Endothelial cell of umbilical vein (primary cell): ENCODE data around the gene TMEM208.

Source experiments
- CTCF ChIP-seq, 2 donors: IDR thresholded peaks; 1 replicate in 1 of 2; 2 replicates in 1 of 2; pipeline ENCODE4 v1.5.1; 2011; ENCODE audit warnings: low read length in 2 of 2, mild to moderate bottlenecking in 2 of 2, moderate library complexity in 2 of 2, control low read depth in 1 of 2, inconsistent platforms in 1 of 2, low read depth in 1 of 2; ENCODE audit not compliant: insufficient read depth in 1 of 2; ENCODE audit errors: extremely low read depth in 1 of 2
- EZH2 ChIP-seq: IDR thresholded peaks from 2 replicates; pipeline ENCODE4 v1.6.1; 2012; ENCODE audit warnings: borderline replicate concordance, low read depth, mild to moderate bottlenecking, moderate library complexity, low read length, inconsistent platforms; ENCODE audit not compliant: severe bottlenecking
- JUN ChIP-seq: IDR thresholded peaks from 2 replicates; pipeline ENCODE4 v1.6.1; 2011; ENCODE audit warnings: borderline replicate concordance, low read depth; ENCODE audit not compliant: insufficient read length, insufficient read depth
- MAX ChIP-seq: IDR thresholded peaks from 2 replicates; pipeline ENCODE4 v1.6.1; 2011; ENCODE audit not compliant: insufficient read depth, insufficient read length
- POLR2A ChIP-seq: IDR thresholded peaks from 2 replicates; pipeline ENCODE4 v1.6.1; 2012; ENCODE audit warnings: low read depth, mild to moderate bottlenecking, control low read depth, low read length
- POLR2AphosphoS5 ChIP-seq: IDR thresholded peaks from 2 replicates; pipeline ENCODE4 v1.6.1; 2012; ENCODE audit warnings: low read depth, mild to moderate bottlenecking, control low read depth, low read length, moderate library complexity; ENCODE audit not compliant: insufficient read depth

DNA sequence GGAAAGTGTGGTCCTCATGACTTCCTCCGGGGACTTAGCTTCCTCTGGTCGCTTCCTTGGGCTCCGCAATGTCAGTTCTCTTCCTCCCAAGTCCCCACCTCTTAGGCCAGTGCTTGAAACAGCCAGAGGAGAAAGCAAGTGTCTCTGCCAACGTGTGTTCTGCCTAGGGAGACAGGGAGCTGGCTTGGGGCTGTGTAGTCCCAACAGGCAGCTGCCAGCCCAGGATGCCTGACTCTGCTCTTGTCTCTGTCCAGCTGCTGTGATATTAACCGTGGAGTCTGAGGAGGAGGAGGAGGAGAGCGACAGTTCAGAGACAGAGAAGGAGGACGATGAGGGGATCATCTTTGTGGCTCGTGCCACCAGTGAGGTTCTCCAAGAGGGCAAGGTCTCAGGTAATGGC is 38.9 kb downstream of the TMEM208 start:
- TF ChIP-seq CTCF (IDR thresholded peaks at IDR 0.05; ENCODE audit: extremely low read depth in 1 of 2, insufficient read depth in 1 of 2, low read depth in 1 of 2, low read length in 2 of 2) (no peak), MAX (no peak), POLR2A (no peak), EZH2 (no peak), POLR2AphosphoS5 (no peak), JUN (no peak)
